Measurements from ENCODE around the gene RNF157. TPM values are rescaled to one million over a fixed set of nuclear protein-coding genes. Genes with fewer than 3 reads are reported as not detected.

Gene RNF157
- total and polyA plus RNA-seq, 2 of the 13 experiments (the other 11 are each of a cell fraction or from before 2014, with no cell fraction given) = 0.44 to 1.5 TPM

- TF ChIP-seq NFAT5 (CRISPR knock-in tag; IDR thresholded peaks at IDR 0.05) (peak; percentile 29; the same call in 1 of the 2 replicates), ATF7-NPFF (CRISPR knock-in tag; IDR thresholded peaks at IDR 0.05; ENCODE audit: low read depth) (peak; percentile 65; the same call in 1 of the 2 replicates), MYNN (CRISPR knock-in tag; IDR thresholded peaks at IDR 0.05; ENCODE audit: low read depth) (no peak), TAF15 (IDR thresholded peaks at IDR 0.05; ENCODE audit: low read depth, low read length, poor library complexity, severe bottlenecking) (peak; percentile 73), BORCS8-MEF2B (CRISPR knock-in tag; IDR thresholded peaks at IDR 0.05) (0 out of 2 replicates have a peak, but pooled peaks have one; percentile 33), CCDC6 (CRISPR knock-in tag; IDR thresholded peaks at IDR 0.05) (no peak), DZIP1 (CRISPR knock-in tag; IDR thresholded peaks at IDR 0.05) (0 out of 2 replicates have a peak, but pooled peaks have one; percentile 17), ZNF30 (CRISPR knock-in tag; IDR thresholded peaks at IDR 0.05) (no peak)
- TF ChIP-seq, protein P1, sequence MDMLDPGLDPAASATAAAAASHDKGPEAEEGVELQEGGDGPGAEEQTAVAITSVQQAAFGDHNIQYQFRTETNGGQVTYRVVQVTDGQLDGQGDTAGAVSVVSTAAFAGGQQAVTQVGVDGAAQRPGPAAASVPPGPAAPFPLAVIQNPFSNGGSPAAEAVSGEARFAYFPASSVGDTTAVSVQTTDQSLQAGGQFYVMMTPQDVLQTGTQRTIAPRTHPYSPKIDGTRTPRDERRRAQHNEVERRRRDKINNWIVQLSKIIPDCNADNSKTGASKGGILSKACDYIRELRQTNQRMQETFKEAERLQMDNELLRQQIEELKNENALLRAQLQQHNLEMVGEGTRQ (IDR thresholded peaks at IDR 0.05; ENCODE audit: low read depth, low read length) = no peak
- TF ChIP-seq, protein P1 (CRISPR knock-in tag; IDR thresholded peaks at IDR 0.05; ENCODE audit: borderline replicate concordance) = no peak
- TF ChIP-seq, protein P2, sequence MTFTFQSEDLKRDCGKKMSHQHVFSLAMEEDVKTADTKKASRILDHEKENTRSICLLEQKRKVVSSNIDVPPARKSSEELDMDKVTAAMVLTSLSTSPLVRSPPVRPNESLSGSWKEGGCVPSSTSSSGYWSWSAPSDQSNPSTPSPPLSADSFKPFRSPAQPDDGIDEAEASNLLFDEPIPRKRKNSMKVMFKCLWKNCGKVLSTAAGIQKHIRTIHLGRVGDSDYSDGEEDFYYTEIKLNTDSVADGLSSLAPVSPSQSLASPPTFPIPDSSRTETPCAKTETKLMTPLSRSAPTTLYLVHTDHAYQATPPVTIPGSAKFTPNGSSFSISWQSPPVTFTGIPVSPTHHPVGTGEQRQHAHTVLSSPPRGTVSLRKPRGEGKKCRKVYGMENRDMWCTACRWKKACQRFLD (CRISPR knock-in tag; IDR thresholded peaks at IDR 0.05; ENCODE audit: borderline replicate concordance) = peak; percentile 77; the same call in 1 of the 2 replicates
Observed at GRCh38 chr17:76141212-76142038, 98.9 kb downstream of the RNF157 start, which contains the start of gene FOXJ1 (continued).
